ENCODE results near the gene ATP13A3.

Gene ATP13A3

DNA sequence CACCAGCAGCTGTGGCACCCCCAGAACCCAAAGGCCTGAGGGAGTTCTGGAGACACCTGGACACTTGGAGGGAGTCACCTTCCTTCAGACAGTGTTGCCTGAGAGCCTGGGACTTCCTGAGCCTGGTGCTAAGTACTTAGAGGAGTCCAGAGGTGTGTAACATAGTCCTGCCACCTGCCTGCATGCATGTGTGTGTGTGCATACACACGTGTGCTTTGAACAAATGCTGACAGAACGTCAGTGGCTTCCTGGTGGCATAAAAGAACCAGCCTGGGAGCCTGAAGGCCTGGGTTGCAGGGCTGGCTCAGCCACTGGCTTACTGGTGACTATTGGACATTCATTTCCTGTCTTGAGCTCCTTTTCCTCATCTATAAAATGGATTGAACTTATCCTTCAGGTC lies 132.5 kb downstream of the ATP13A3 start:
- TF ChIP-seq, protein P1, sequence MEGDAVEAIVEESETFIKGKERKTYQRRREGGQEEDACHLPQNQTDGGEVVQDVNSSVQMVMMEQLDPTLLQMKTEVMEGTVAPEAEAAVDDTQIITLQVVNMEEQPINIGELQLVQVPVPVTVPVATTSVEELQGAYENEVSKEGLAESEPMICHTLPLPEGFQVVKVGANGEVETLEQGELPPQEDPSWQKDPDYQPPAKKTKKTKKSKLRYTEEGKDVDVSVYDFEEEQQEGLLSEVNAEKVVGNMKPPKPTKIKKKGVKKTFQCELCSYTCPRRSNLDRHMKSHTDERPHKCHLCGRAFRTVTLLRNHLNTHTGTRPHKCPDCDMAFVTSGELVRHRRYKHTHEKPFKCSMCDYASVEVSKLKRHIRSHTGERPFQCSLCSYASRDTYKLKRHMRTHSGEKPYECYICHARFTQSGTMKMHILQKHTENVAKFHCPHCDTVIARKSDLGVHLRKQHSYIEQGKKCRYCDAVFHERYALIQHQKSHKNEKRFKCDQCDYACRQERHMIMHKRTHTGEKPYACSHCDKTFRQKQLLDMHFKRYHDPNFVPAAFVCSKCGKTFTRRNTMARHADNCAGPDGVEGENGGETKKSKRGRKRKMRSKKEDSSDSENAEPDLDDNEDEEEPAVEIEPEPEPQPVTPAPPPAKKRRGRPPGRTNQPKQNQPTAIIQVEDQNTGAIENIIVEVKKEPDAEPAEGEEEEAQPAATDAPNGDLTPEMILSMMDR (IDR thresholded peaks at IDR 0.05; ENCODE audit: borderline replicate concordance, control extremely low read depth, extremely low read depth, insufficient read depth, missing control alignments), result no peak
- no peak for DNase-seq (ENCODE audit: low spot score)
- in situ Hi-C loops (cut with MboI; ENCODE audit: low sequenced_read_pairs, unreplicated experiment), result no loop called here
